Stimulated activated naive CD8-positive, alpha-beta T cell treated with anti-CD3 and anti-CD28 coated beads, Interleukin-15, amount 100 ng/mL, for 72 hours (primary cell): ENCODE data around the gene C1QTNF2.
"Not testable (repeated sequence)": the region's sequence is repeated elsewhere in the genome, so short reads cannot be mapped to it uniquely, and the experiment has no call there.

ENCODE experiments used
- ATAC-seq: fragments of 150-1000 bp; cut with Tn5 transposase; 2 replicates; pipeline ENCODE4 v1.10.0; 2021; ENCODE audit warnings: mild to moderate bottlenecking, moderate library complexity
- DNase-seq, 2 donors: peaks; one replicate each; pipeline ENCODE4 v3.0.0; 2021 to 2022
- H3K27ac Mint-ChIP-seq, 2 donors: one replicate each; pipeline ENCODE4 v1.8.0; 2022; ENCODE audit warnings: mild to moderate bottlenecking in 2 of 2, mixed read lengths in 2 of 2, moderate library complexity in 2 of 2
- H3K27me3 Mint-ChIP-seq: one replicate; pipeline ENCODE4 v1.8.0; 2022; ENCODE audit warnings: mixed read lengths
- H3K4me1 Mint-ChIP-seq: one replicate; pipeline ENCODE4 v1.8.0; 2022; ENCODE audit warnings: mild to moderate bottlenecking, mixed read lengths
- H3K4me3 Mint-ChIP-seq, 2 donors: one replicate each; pipeline ENCODE4 v1.8.0; 2022; ENCODE audit warnings: mild to moderate bottlenecking in 2 of 2, mixed read lengths in 2 of 2, moderate library complexity in 1 of 2
- H3K9me3 Mint-ChIP-seq, 2 donors: one replicate each; pipeline ENCODE4 v1.8.0; 2022; ENCODE audit warnings: mixed read lengths in 2 of 2

Gene C1QTNF2

GRCh38 chr5:160359242-160359641 is 11.2 kb downstream of the C1QTNF2 start:
- ATAC-seq (no peak), DNase-seq (no peak)
- Mint-ChIP-seq H3K4me1 (no peaks in the 10 kb centered on the region), H3K27me3 (peaks cover 9% of the 10 kb centered on the region), H3K4me3 (no peak overlapping the region), H3K27ac (no peak overlapping the region), H3K9me3 (no peaks in the 10 kb centered on the region)

DNA sequence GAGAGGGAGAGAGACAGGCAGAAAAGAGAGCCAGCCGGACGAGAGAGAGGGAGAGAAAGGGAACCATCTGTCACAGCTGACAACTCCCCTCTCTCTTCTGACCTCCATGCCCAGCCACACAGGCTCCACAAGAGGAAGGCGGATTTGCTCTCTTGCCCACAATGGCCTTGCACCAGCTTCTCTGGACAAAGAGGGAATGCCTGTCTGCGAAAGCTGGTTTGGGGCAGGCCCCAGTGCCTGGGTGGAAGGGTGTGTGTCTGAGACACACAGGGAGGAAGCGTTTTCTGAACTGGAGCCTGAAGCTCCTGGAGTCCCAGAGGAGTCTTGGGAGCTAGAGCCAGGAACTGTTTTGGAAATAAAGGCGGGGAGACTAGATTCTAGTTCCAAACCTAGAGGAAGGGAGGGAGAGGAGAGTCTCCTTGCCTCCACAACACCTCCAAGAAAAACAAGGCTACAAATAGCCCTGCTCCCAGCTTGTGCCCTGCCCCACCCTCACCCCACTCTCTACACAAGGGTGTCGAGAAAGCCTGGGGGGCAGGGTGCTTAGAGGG is 12.5 kb downstream of the C1QTNF2 start:
- Mint-ChIP-seq H3K27ac (no peak overlapping the region), H3K9me3 (no peaks in the 10 kb centered on the region), H3K4me1 (no peaks in the 10 kb centered on the region), H3K27me3 (no peaks in the 10 kb centered on the region), H3K4me3 (no peak overlapping the region)
- ATAC-seq (no peak), DNase-seq (no peak)

GRCh38 chr5:160357394-160357793 is 13.0 kb downstream of the C1QTNF2 start:
- ATAC-seq (no peak), DNase-seq (no peak)
- H3K9me3 Mint-ChIP-seq: no peaks in the 10 kb centered on the region
- H3K27me3 Mint-ChIP-seq: no peaks in the 10 kb centered on the region
- H3K4me1 Mint-ChIP-seq: no peaks in the 10 kb centered on the region
- no peak overlapping the region for H3K27ac Mint-ChIP-seq
- no peak overlapping the region for H3K4me3 Mint-ChIP-seq

- H3K4me1 Mint-ChIP-seq: no peaks in the 10 kb centered on the region
- no peak overlapping the region for H3K4me3 Mint-ChIP-seq
Observed at GRCh38 chr5:160356550-160357347, 13.7 kb downstream of the C1QTNF2 start.

DNA sequence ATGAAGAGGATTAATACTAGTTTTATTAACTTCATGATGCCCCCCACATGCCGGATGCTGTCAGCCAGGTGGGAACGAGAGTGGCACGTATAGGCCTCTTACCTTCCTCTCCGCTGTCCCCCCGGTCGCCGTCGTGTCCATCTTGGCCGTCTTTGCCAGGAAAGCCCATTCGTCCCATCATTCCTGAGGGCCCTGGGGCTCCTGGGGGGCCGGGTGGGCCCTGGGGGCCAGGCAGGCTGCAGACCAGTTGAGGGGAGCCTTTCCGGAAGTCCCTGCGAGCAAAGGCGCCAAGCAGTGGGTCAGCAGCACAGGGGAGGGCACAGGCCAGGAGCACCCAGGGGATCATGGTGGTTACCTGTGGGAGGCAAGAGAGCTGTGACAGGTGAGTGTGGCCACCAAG is 15.8 kb downstream of the C1QTNF2 start:
- H3K27me3 Mint-ChIP-seq: no peaks in the 10 kb centered on the region
- H3K4me1 Mint-ChIP-seq: no peaks in the 10 kb centered on the region
- ATAC-seq (no peak), DNase-seq (no peak)
- no peak overlapping the region for H3K27ac Mint-ChIP-seq
- no peaks in the 10 kb centered on the region for H3K9me3 Mint-ChIP-seq
- no peak overlapping the region for H3K4me3 Mint-ChIP-seq

More at GRCh38 chr5:160356550-160357347, 13.7 kb downstream of the C1QTNF2 start:
- ATAC-seq (no peak), DNase-seq (no peak)
- Mint-ChIP-seq H3K27ac (no peak overlapping the region), H3K9me3 (no peaks in the 10 kb centered on the region), H3K27me3 (no peaks in the 10 kb centered on the region)

DNA sequence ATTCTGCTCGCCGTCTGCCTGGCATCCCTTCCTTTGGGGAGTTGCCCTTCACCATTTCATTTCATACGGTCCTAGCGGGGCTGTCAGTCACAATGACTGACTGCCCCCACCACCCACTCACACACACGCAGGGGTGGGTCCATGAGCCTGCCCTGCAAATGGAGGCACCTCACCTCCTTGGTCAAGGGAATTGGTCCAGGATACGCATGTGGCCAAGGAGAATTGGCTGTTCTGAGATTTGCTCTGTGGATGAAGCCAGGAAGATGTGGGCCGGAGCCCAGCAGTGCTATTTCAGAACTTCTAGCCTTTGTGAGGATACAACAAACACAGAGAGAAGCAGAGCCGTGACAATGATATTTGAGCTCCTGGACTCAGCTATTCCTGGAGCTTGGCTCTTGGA is 17.0 kb downstream of the C1QTNF2 start:
- H3K27me3 Mint-ChIP-seq: no peaks in the 10 kb centered on the region
- no peak overlapping the region for H3K4me3 Mint-ChIP-seq
- no peak for DNase-seq
- ATAC-seq: no peak
- no peak overlapping the region for H3K27ac Mint-ChIP-seq
- H3K9me3 Mint-ChIP-seq: no peaks in the 10 kb centered on the region
- H3K4me1 Mint-ChIP-seq: no peaks in the 10 kb centered on the region

DNA sequence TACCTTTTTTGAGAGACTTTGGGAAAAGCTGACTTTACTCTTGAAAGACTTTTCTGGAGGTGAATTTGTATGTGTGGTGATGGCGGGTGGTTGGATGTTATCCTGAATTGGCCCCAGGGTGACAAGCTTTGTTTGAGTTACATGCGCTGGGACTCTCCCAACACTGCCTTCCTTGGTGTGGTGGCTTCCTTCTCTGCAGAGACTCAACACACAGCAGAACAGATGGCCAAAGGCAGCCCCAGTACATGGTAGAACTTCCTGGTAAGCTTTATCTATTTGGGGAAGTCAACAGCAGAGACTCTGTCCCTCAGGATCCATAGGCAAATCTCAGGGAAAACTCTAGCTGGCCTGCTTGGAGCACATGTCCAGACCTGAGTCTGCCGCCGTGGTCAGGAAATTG is 18.1 kb downstream of the C1QTNF2 start:
- DNase-seq (no peak), ATAC-seq (no peak)
- H3K4me1 Mint-ChIP-seq: no peaks in the 10 kb centered on the region
- no peak overlapping the region for H3K27ac Mint-ChIP-seq
- H3K27me3 Mint-ChIP-seq: no peaks in the 10 kb centered on the region
- no peaks in the 10 kb centered on the region for H3K9me3 Mint-ChIP-seq
- H3K4me3 Mint-ChIP-seq: no peak overlapping the region

DNA sequence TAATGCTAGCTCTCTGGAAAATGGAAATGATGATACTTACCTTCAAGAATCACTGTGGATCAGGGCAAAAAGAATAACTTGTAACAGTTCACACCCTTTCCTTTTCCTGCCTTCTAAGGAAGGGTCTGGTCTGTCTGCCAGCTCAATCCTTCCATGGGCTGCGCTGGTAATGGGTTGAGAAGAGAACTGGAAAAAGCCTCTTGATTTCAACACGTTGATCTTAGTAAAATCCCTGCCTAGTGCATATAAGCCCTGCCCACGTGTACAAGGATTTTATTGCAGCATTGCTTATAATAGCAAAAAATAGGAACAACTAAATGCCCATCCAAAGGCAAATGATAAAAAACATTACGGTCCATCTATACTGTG is 20.5 kb downstream of the C1QTNF2 start:
- no peak for DNase-seq
- Mint-ChIP-seq H3K27ac (no peak overlapping the region), H3K4me3 (no peak overlapping the region), H3K27me3 (no peaks in the 10 kb centered on the region), H3K9me3 (no peaks in the 10 kb centered on the region), H3K4me1 (no peaks in the 10 kb centered on the region)
- no peak for ATAC-seq

GRCh38 chr5:160349249-160349934 is 21.0 kb downstream of the C1QTNF2 start:
- DNase-seq (no peak), ATAC-seq (no peak)
- H3K4me1 Mint-ChIP-seq: no peaks in the 10 kb centered on the region
- H3K27ac Mint-ChIP-seq: no peak overlapping the region
- H3K27me3 Mint-ChIP-seq: no peaks in the 10 kb centered on the region
- no peaks in the 10 kb centered on the region for H3K9me3 Mint-ChIP-seq
- no peak overlapping the region for H3K4me3 Mint-ChIP-seq

DNA sequence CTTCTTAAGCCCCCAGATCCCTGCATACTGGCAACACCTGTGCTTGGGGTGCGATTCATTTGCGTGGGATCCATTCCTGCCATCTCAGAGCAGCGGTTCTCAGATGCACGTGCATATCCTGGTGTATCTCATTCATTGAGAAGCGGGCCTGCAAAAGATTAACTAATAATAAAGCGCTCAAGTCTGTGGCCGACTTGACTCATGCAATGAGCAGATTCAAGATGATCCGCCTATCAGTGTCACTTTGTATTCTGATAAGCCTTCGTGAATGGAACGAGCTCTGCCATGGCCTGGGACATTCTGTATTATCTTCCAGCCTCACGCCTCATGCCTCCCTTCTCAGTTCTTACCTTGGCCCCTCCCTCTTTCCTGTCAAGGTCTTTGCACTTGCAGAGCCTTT is 22.3 kb downstream of the C1QTNF2 start:
- Mint-ChIP-seq H3K27me3 (no peaks in the 10 kb centered on the region), H3K27ac (peak overlapping the region in 1 of 2 donors; percentile 52), H3K4me3 (no peak overlapping the region), H3K9me3 (no peaks in the 10 kb centered on the region), H3K4me1 (peaks cover 5% of the 10 kb centered on the region)
- no peak for DNase-seq
- ATAC-seq: no peak

GRCh38 chr5:160347448-160347847 is 23.0 kb downstream of the C1QTNF2 start:
- Mint-ChIP-seq H3K4me3 (no peak overlapping the region), H3K27ac (no peak overlapping the region), H3K4me1 (peaks cover 5% of the 10 kb centered on the region), H3K9me3 (no peaks in the 10 kb centered on the region), H3K27me3 (no peaks in the 10 kb centered on the region)
- ATAC-seq: no peak
- no peak for DNase-seq

- H3K9me3 Mint-ChIP-seq: no peaks in the 10 kb centered on the region
- no peaks in the 10 kb centered on the region for H3K27me3 Mint-ChIP-seq
- DNase-seq (no peak), ATAC-seq (no peak)
- H3K27ac Mint-ChIP-seq: no peak overlapping the region
- no peak overlapping the region for H3K4me3 Mint-ChIP-seq
- peaks cover 5% of the 10 kb centered on the region for H3K4me1 Mint-ChIP-seq
Observed at GRCh38 chr5:160342413-160342941, 27.9 kb downstream of the C1QTNF2 start.

DNA sequence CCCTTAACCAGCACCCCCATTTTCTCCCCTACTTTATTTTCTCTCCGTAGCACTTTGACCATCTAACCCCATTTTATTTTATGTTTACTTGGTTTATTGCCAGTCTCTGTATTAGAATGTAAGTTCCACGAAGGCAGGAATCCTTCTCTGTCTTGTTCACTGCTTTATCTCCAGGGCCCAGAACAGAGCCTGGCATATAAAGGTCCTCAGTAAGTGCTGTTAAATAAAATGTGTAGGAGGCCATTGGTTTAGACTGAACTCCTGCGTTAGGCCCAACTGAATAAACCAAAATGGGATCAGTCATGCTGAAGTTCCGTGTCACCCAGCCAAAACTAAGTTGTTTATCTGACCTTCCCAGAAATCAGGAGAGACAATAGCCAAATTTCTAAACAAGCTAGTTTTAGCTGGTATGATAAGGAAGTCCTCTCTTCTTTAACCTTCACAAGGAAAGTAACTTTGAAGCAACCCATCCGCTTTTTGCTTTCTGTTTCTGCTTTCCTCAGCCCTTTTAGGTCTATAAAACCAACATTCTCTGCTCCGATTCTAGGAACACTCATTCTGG is 29.0 kb downstream of the C1QTNF2 start:
- ATAC-seq (no peak), DNase-seq (no peak)
- Mint-ChIP-seq H3K27me3 (no peaks in the 10 kb centered on the region), H3K27ac (no peak overlapping the region), H3K4me1 (peaks cover 5% of the 10 kb centered on the region), H3K9me3 (no peaks in the 10 kb centered on the region), H3K4me3 (no peak overlapping the region)

- H3K27me3 Mint-ChIP-seq, ATAC-seq, H3K9me3 Mint-ChIP-seq, DNase-seq, H3K4me3 Mint-ChIP-seq, H3K4me1 Mint-ChIP-seq: not testable (repeated sequence)
- H3K27ac Mint-ChIP-seq: peak overlapping the region in 1 of 2 donors; percentile 56
Observed at GRCh38 chr5:160340513-160340912, 29.9 kb downstream of the C1QTNF2 start.

- no peak for ATAC-seq
- DNase-seq: no peak
- H3K4me1 Mint-ChIP-seq: peaks cover 5% of the 10 kb centered on the region
- H3K27ac Mint-ChIP-seq: no peak overlapping the region
- no peaks in the 10 kb centered on the region for H3K27me3 Mint-ChIP-seq
- H3K9me3 Mint-ChIP-seq: no peaks in the 10 kb centered on the region
- no peak overlapping the region for H3K4me3 Mint-ChIP-seq
Observed at GRCh38 chr5:160339406-160340130, 30.9 kb downstream of the C1QTNF2 start.
